ENCODE data around the gene GATA2.

Gene GATA2

DNA sequence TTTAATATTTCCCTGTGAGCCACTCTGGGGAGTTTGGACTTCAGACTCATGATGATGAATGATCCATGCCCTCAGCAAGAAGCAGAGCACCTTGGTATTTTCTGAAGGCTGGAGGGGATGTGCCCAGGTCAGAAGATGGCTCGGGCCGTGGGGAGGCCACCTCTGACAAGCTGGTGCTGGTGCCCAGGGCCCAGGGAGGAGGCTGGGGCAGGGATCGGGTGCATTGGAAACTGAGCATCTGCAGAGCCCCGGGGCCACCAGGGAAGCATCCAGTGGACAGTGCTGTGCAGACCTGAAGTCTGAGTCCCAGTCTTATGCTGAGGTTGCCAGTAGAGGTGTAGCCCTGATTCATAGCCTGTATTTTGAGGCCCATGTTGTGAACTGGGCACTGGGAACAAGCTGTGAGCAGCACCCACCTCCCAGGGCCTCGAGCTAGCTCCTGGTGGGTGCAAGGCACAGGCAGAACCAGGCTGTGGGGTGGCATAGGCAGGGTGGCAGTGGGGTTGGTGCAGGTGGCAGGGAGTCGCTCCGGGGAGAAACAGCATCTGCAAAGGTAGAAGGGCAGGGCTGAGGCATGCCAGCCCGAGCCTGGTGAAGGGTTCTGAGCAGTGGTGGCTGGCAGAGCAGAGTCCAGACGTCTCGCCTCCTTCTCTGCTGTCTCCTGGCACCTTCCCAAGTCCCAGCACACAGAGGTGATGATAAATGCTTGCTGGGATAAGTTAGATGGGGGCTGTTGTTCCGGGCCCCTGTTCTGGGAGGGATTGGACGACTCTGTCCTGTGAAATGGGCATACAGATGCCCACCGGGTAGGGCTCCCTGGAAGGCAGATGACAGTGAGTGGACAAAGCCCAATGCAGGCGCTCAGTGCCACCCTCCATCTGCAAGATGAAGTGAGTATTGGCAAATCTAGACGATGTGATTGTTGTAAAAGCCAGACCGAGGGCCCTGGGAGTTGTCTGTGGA, 36.9 kb downstream of the GATA2 start:
- DNase-seq = no peak

DNA sequence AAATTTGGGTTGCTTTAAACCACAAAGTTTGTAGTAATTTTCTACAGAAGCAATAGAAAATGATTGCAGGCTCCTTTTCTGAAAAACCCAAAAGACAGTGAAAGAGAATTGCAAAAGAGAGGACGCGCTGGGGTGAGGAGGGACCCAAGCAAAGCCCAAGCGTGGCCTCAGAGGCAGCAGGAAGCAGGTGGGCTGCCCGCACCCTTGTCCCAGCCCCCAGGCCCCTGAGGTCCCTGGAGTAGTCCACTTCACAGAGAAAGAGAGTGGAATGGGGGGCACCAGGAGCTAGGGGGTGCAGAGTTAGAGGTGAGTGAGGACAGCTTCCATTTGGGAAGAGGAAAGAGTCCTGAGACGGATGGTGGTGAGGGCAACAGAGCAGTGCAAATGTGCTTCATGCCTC, 37.9 kb downstream of the GATA2 start:
- no peak for DNase-seq

DNA sequence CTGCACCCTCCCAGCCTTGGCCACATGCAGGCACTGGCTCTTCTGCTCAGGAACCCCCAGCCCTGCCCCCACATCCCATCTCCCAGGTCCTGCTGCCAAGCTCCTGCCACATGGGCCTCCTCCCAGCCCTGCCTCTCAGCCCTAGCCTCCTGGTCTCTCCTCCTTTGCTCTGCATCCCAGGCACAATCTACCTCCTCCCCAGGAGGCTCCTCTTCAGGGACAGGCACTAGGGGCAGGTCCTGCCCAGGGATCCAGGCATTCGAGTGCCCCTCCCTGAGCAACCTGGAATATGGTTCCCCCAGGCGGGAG, 38.7 kb downstream of the GATA2 start:
- no peak for DNase-seq

DNA sequence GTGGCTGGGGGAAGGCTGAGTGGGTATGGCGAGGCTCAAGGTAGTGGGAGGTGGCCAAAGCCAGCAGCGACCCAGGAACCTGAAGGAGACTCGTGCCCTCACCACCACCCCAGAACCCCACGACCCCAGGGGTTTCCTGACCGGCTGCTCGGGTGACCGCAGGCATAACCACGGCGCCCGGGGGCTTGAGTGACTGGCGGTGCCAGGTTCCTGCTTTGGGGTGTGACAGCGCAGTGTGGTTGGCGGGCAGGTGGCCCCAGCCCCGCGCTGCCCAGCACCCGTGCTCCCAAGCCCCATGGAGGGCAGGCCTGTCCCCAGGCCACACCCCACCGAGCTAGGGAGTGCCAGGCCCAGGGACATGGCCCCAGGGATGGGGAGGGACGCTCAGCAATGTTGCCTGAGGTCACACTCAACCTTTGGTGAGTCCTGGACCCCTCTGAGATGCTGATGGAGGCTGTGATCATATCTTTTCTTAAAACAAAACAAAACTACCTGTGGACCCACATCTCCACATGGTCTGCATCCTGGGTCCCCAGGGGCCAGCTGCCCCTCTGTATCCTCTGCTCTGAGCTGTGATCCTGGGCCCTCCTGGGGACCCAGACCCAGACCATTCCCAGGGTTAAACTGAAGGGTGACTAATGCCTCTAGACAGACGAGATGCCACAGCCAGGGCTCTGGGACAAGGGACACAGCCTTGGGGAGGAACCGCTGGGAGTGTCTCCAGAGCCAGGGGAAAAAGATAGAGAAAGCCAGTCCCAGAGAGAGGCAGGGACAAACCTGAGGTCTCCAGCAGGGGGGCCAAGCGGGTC, 39.3 kb downstream of the GATA2 start:
- no peak for DNase-seq

DNA sequence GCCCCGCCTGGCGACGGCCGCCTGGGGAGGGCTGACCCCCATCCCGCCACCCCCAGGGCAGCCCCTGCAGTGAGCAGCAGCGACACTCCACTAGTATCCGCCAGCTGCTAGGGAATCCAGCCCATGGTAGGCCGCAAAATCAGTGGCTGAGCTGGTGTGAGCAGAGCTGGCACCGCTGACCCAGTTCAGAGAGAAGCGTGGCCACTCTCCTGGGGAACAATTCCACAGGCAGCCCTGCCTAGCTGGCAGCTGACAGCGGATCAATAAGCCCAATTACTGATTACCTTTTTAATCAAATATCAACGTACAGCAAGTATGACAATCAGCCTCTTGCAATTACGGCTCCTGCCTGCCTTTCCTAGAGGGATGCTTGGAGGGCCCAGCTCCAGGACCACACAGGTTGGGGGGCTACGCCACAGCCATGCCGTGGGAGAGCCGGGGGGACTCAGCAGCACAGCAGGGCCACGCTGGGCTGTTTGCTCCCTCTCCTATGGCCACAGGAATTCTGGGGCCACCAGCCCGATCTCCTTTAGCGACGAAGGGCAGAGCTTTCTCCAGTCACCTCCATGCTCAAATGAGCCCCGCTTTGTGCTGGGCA, 40.2 kb downstream of the GATA2 start:
- DNase-seq = no peak

DNA sequence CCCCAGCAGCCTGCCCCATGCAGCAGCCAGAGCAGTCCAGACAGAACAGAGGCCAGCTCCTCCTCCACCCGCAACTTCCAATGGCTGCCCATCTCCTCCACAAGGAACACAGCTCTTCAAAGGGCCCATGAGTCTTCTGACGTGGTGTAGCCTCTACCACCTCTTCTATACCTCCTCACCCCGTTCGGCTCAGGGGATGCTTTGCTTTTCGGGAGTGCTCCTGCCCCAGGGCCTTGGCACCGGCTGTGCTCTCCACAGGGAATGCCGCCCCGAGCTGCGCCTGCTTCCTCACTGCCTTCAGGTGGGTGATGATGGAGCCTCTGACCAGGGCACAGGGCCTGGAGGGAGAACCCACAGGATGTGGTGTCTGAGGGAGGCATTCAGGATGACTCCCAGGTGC, 40.9 kb downstream of the GATA2 start:
- DNase-seq = no peak

DNA sequence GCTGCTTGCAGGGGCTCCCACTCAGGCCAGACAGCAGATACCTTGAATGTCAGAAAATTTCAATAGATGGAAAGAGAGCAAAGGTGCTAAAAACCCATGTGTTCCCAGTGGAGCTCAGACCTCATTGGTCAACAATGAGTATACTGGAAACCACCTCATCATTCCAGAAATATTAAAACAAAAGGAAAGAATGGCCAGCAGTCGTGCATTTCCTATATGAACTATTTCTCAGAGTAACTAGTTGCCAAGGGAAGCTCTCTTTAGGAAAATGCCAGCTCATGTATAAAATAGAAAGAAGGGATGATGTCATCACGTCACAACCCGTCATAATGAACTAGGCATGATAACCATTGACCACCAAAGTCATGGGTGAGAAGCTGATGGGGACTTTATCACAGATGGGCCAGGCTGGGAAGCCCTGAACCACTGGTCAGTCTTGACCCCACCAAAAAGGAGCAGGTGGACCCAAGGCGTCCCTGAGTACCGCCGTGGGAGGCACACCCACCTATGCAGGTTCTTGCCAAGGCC, 43.8 kb downstream of the GATA2 start:
- no peak for DNase-seq

DNA sequence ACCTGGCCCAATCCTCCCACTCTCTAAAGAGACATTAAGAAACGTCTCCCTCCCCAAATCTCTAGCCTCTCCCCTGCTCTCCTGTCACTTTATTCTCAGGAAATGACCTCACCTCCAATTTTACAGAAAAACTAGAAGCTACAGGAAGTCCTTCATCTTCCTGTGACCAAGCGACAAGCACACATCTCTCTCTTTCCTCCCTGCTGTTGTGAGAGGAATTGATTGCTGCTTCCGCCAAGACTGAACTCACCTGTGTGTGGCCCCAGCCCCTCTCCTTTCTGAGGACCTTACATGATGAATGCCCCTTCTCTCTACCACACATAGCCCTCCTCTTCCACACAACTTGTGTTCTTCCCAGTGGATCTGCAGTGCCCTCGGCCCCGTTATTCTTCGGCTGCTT, 44.5 kb downstream of the GATA2 start:
- DNase-seq = peak; percentile 13 to 45

DNA sequence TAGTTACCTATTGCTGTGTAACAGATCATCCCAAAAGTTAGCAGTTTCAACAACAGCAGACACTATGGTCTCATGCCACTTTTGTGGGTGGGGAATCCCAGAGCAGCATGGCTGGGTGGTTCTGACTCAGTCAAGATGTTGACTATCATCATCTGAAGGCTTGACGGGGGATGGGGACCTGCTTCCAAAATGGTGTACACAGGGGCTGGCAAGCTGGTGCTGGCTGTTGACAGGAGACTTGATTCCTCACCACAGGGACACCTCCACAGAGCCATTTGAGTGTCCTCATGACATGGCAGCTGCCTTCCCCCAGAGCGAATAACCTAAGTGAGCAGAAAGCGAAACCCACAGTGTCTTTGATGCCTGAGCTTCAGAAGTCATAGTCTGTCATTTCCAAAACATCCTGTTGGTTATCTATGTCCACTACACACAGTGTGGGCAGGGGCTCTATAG, 45.4 kb downstream of the GATA2 start:
- DNase-seq = no peak

DNA sequence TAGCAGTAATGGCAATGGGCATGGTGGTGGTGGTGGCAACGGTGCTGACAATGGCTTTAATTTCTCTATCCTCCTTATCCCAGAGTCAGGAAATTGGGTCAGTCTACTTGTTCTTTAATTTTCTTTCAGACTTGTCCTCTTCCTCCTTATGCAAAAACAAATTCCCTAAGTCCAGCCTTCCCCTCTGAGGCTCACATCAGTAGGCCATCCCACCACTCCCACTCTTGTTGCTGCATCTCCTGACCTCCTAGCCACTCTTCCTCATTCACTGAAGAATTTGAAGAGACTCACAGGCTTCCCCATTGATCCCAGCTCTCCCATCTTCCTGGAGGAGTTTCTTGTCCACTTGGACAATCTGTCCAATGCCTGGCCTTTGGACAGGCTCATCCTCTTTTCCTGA, 46.2 kb downstream of the GATA2 start:
- no peak for DNase-seq

DNA sequence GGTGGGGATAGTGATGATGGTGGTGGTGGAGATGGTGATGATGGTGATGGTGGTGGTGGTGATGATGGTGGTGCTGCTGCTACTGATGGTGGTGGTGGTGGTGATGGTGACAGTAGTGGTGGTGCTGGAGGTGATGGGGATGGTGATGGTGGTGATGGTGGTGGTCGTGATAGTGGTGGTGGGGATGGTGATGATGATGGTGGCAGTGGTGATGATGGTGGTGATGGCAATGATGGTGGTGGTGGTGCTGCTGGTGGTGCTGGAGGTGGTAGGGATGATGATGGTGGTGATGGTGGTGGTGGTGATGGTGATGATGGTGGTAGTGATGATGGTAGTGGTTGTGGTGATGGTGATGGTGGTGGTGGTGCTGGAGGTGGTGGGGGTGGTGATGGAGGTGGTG, 47.6 kb downstream of the GATA2 start:
- no peak for DNase-seq

DNA sequence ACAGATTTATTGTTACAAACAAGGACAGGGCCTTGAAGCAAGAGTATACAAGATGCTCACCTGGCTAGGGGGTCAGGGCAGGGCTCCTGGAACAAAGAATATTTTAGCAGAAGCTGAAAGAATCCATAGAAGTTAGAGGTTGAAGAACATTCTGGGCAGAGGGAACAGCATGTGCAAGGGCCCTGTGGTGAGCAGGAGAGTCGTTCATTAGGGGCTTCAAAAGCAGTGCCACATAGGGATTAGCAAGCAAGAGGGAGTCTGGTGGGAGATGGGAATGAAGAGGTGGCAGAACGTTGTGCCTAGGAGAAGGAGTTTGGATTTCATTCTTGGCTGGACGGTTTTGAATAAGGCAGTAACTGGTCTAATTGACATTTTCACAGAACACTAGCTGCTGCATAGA, 49.2 kb downstream of the GATA2 start:
- DNase-seq = no peak

DNA sequence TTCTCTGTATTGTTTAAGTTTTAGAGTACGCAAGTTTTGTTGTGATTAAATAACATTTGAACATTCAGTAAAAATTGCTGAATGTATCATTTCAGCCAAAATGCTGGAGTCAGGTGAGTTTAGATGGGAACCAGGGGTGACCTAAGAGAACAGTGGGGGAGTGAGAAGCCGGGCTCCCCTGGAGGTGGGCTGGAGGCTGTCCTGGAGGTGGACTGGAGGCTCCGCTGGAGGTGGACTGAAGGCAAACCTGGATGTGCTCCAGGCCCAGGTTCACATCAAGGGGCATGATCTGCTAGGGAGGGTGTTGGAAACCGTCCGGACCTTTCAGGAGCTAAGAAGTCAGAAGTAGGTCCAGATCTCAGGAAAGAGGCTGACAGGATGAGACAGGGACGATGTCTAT, 50.1 kb downstream of the GATA2 start:
- no peak for DNase-seq

DNA sequence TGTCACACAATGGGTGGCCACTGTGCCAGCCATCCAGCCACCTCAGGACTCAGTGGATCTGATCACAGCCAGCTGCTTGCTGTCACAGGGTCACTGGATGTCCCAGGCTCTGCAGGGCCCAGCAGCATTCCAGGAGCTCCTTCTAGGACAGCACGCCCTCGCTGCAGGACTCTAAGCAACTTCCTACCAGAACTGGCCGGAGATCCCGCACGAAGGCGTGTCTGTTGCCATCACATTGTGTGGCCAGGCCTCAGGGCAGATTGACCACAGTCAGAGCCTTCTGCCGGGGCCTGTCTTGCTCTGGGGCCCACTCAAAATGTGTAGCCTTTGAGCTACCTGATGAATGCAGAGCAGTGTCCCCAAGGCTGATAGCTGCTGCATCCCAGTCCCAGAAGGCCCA, 50.9 kb downstream of the GATA2 start:
- no peak for DNase-seq

DNA sequence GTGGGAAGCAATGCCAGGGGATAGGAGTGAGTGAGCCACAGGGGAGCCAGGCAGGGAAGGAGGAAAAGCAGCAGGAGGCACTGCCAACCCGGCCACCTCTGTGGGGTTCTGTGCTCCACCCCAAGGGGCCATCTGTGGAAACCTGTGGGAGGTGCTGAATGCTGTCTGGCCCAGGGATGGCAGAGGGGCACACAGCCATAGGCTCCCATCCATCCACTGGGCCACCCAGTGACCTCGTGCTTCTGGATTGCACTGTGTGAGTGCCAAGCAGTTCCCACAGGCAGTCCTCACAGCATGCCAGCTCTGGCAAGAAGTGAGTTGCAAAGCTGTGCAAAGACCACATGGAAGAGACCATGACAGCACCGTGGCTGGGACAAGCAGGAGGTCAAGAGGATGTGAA, 53.8 kb downstream of the GATA2 start:
- no peak for DNase-seq

DNA sequence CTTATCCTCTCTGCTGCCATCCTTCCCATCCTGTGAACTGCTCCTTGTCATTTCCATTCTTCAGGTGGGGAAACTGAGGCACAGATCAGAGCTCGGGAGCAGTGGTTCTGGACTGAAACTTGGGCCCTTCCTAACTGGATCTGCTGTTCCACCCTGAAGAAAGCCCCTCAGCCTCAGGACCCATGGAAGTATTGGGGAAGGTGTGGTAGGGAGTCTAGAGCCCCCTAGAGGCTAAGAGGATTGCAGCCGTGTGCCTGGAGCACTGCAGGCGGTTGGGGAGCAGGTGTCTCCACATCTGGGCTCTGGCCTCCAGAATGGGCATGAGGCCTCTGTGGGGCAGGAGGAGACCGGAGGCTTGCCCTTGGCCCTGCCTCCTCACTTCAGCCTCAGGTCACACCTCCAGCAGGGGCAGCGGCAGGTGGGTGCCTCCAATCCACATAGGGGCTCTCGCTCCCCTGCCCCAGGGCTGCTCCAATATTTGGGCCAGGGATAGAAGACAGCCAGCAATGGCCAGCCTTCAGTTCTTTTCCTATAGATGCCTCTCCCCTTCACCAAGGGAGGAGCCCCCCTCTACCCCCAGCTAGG, 54.4 kb downstream of the GATA2 start:
- no peak for DNase-seq

DNA sequence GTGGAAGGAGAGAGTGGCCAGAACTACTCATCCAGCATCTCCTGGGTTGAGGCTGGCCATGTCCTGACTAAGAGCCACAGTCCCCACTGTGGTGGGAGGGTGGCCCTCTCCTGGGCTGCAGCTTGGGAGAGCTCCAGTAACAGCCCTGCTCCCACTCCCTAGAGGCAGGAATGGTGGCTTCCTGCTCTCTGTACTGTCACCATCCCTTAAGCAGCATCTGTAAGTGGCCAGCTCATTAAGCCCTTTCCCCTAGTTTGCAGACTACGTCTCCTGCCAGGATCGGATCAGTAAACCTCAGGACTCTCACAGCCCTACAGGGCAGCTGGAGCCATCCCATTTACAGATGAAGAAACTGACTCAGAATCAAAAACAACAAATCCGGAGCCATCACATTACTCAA, 56.8 kb downstream of the GATA2 start:
- no peak for DNase-seq

DNA sequence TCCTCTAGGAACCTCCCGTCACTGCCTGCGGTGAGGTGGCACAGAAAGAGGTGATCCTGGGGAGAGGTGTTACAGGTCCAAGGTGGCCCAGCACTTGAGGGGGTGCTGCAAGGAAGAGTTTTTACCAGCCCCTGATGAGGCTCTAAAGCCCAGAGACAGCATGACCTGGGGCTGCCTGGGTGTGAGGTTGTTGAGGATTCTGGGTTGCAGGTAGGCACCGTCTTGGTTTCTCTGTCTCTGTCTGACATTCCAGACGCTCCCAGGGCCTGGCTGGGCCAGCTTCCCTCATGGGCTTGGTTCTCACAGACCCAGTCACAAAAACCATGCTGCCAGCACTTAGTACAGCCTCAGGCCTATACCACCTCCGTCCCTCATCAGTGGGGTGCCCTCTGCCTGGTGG, 57.4 kb downstream of the GATA2 start:
- no peak for DNase-seq

DNA sequence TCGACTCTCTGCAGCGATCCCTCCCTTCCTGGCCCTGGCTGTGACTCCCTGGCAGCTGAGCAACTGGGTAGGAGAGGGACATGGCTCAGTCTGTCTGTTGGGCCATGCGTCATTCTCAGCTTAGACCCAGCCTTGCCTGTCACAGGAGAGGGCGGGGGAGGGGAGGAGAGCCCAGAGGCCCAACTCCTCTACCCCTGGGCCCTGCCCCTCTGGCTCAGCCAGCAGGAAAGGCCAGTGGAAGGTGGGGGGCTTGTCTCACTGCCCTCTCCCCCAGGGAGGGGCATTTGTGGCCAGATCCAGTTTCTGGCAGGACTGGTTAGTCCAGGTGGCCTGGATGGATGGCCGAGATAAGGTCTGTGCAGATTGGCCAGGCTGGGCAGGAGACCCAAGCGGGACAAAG, 57.9 kb downstream of the GATA2 start:
- DNase-seq = no peak

DNA sequence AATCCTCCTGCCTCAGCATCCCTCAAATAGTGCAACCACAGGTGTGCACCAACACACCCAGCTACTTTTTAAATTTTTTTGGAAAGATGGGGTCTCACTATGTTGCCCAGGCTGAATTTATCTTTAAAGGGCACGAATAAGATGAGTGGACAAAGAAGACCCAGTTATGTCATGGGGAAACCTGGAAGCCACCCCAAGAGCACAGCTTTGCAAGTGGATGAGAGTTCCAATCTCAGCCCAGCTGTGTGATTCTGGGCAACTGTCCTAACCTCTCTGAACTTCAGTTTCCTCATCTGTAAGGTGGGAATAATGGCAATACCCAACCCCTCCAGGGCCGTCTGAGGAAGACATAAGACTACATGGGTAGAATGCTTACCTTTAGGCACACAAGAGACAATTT, 58.5 kb downstream of the GATA2 start:
- DNase-seq = no peak

DNA sequence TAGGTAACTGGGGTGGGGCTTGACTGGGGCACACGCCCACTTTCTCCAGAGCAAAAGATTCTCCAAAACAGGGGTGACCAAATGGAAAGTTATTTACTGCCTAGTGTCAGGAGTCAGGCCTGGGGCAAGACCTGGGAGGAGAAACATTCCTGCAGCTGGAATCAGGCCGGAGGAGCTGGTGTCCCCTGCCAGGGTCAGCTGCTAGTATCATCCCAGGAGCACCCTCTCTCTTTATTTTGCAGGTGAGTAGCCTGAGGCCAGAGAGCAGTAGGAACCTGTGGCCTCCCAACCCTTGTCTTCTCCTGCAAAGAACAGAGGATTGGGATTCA, 59.2 kb downstream of the GATA2 start:
- no peak for DNase-seq

DNA sequence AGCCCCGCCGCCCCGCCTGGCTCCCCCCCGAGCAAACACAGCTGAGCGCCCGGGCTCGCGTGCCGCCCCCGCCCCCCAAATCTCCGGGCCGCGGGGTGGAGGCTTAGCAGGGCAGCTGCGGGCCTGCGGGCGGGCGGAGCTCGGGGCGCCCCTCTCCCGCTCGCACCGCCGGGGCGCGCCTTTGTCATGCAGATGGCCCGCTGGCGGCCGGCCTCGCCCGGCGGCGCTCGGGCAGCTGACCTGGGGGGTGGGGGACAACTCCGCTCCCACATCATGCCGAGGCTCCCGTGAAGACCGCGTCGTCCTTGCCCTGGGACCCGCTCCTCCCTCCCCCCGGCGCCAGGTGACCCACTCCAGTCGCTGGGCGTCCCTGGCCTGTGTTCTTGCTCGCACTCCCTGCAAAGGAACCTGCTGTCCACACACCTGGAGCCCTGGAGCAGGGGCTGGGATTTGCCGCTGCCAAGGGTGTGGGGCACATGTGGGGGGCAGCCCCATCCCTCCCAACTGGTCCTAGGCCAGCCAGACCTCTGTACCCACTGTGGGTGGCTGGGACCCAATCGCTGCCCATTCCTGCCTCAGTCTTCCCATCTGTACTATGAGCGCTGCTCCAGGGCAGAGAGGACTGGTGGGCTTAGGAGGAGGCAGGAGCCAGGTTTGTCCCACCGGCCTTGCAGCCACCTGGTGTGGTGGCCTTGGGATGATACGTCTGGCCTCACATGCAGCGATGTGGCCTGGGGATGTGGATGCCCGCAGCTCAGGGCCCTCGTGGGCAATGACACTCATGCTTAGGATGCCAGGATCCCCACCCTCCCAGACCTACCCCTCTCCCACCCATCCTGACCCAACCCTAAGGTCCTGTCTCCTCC, 59.8 kb downstream of the GATA2 start:
- no peak for DNase-seq

Measured in CD4-positive, alpha-beta T cell treated with Interleukin-1 beta for 1 hour (primary cell).